H1 (cell line): ENCODE measurements around the gene SZT2. TPM values are rescaled to one million over a fixed set of nuclear protein-coding genes. Genes with fewer than 3 reads are reported as not detected.

Source experiments
- CTCF ChIA-PET: fragments of 300-600 bp; sonication (Branson Sonifier 250); formaldehyde crosslinking; loops from one replicate; lab custom pipeline; 2021; ENCODE audit not compliant: partially characterized antibody; lab: Charles Lee
- POLR2A ChIA-PET: fragments of 300-600 bp; sonication (Branson Sonifier 250); formaldehyde crosslinking; loops from one replicate; lab custom pipeline; 2021; ENCODE audit warnings: inconsistent platforms; ENCODE audit not compliant: partially characterized antibody; lab: Charles Lee
- DNase-seq, 2 experiments: peaks; one replicate each; pipeline versions ENCODE4 v3.0.0 to v3.0.0-alpha.2; 2010 to 2022; ENCODE audit warnings: low spot score in 2 of 2, low read depth in 1 of 2, mixed read lengths in 1 of 2
- FAIRE-seq: peaks from 2 replicates; lab custom pipeline; 2011; peaks lifted over from hg19 to GRCh38; lab: Jason Lieb, UNC
- H2AFZ ChIP-seq: 2 replicates; pipeline ENCODE4 v1.8.1; 2012; ENCODE audit warnings: low read length, inconsistent platforms
- H2AK5ac ChIP-seq: 2 replicates; pipeline ENCODE4 v1.6.1; 2013; ENCODE audit warnings: low read depth, low read length
- H2BK120ac ChIP-seq: replicated peaks from 2 replicates; pipeline ENCODE3; 2013; ENCODE audit warnings: low read depth, low read length, inconsistent platforms
- H2BK12ac ChIP-seq: 2 replicates; pipeline ENCODE4 v1.6.1; 2013; ENCODE audit warnings: low read depth, low read length
- H2BK15ac ChIP-seq: 2 replicates; pipeline ENCODE4 v1.6.1; 2013; ENCODE audit warnings: low read length
- H2BK20ac ChIP-seq: 2 replicates; pipeline ENCODE4 v1.6.1; 2013; ENCODE audit warnings: low read length
- H2BK5ac ChIP-seq: 2 replicates; pipeline ENCODE4 v1.6.1; 2013; ENCODE audit warnings: low read depth, low read length
- H3K14ac ChIP-seq: 2 replicates; pipeline ENCODE4 v1.6.1; 2013; ENCODE audit warnings: inconsistent platforms; ENCODE audit not compliant: insufficient read length
- H3K18ac ChIP-seq: 2 replicates; pipeline ENCODE4 v1.6.1; 2013; ENCODE audit warnings: low read length; ENCODE audit errors: extremely low read depth
- H3K23ac ChIP-seq: 2 replicates; pipeline ENCODE4 v1.6.1; 2013; ENCODE audit warnings: inconsistent platforms; ENCODE audit not compliant: insufficient read length
- H3K23me2 ChIP-seq: 2 replicates; pipeline ENCODE4 v1.6.1; 2013; ENCODE audit warnings: low read depth, low read length
- H3K27ac ChIP-seq: 2 replicates; pipeline ENCODE4 v1.6.1; 2011; ENCODE audit warnings: low read depth, low read length, inconsistent platforms
- H3K27me3 ChIP-seq, 4 experiments: replicated peaks in 1 of 4; 1 replicate in 1 of 4; 2 replicates in 3 of 4; pipeline versions ENCODE4 v1.6.1 to v1.8.1; 2011 to 2013; ENCODE audit warnings: low read length in 3 of 4, mild to moderate bottlenecking in 3 of 4, inconsistent platforms in 2 of 4, mixed read lengths in 2 of 4, moderate library complexity in 1 of 4; ENCODE audit not compliant: control insufficient read depth in 3 of 4, insufficient read depth in 3 of 4; ENCODE audit errors: extremely low read depth in 1 of 4
- H3K36me3 ChIP-seq, 4 experiments: 2 replicates each; pipeline versions ENCODE4 v1.6.1 to v1.8.1; 2011 to 2013; ENCODE audit warnings: mild to moderate bottlenecking in 4 of 4, low read length in 3 of 4, moderate library complexity in 2 of 4, control low read depth in 1 of 4, inconsistent platforms in 1 of 4; ENCODE audit not compliant: insufficient read depth in 4 of 4, control insufficient read depth in 2 of 4
- H3K4ac ChIP-seq: replicated peaks from 2 replicates; pipeline ENCODE3; 2013; ENCODE audit warnings: low read length, low read depth, mixed read lengths, inconsistent platforms; ENCODE audit not compliant: insufficient read length
- H3K4me1 ChIP-seq, 4 experiments: replicated peaks in 1 of 4; 1 replicate in 1 of 4; 2 replicates in 3 of 4; pipeline versions ENCODE4 v1.6.1 to v1.8.1; 2011 to 2013; ENCODE audit warnings: low read length in 3 of 4, inconsistent platforms in 2 of 4, mixed read lengths in 1 of 4; ENCODE audit not compliant: insufficient read depth in 4 of 4, control insufficient read depth in 3 of 4
- H3K4me2 ChIP-seq, 2 experiments: 2 replicates each; pipeline versions ENCODE4 v1.6.1 to v1.8.1; 2011 to 2013; ENCODE audit warnings: low read depth in 2 of 2, low read length in 2 of 2, control low read depth in 1 of 2, inconsistent platforms in 1 of 2, mild to moderate bottlenecking in 1 of 2; ENCODE audit not compliant: insufficient read depth in 1 of 2
- H3K4me3 ChIP-seq, 4 experiments: fragments of 200-600, 300-600 bp in 1 of 4; sonication (generic), shearing (Covaris generic), sonication (Bioruptor Twin) in 1 of 4; 2 replicates each; pipeline versions ENCODE4 v1.5.1 to v1.8.1; 2011 to 2016; ENCODE audit warnings: low read length in 4 of 4, low read depth in 3 of 4, control low read depth in 2 of 4, inconsistent platforms in 2 of 4, mild to moderate bottlenecking in 2 of 4, mixed read lengths in 1 of 4, moderate library complexity in 1 of 4; ENCODE audit not compliant: insufficient read depth in 2 of 4; ENCODE audit errors: extremely low read depth in 1 of 4
- H3K56ac ChIP-seq: replicated peaks from 2 replicates; pipeline ENCODE3; 2013; ENCODE audit warnings: low read depth, mild to moderate bottlenecking, mixed read lengths, low read length, inconsistent platforms; ENCODE audit not compliant: insufficient read length
- H3K79me1 ChIP-seq: 2 replicates; pipeline ENCODE4 v1.6.1; 2013; ENCODE audit warnings: low read depth, low read length, control low read depth
- H3K79me2 ChIP-seq, 2 experiments: 2 replicates each; pipeline versions ENCODE4 v1.6.1 to v1.8.1; 2012 to 2013; ENCODE audit warnings: low read length in 2 of 2, mild to moderate bottlenecking in 2 of 2, inconsistent platforms in 1 of 2; ENCODE audit not compliant: insufficient read depth in 2 of 2, control insufficient read depth in 1 of 2
- H3K9ac ChIP-seq, 4 experiments: replicated peaks in 1 of 4; 1 replicate in 1 of 4; 2 replicates in 3 of 4; pipeline versions ENCODE4 v1.6.1 to v1.8.1; 2011 to 2013; ENCODE audit warnings: low read depth in 3 of 4, low read length in 3 of 4, control low read depth in 2 of 4, mild to moderate bottlenecking in 2 of 4, moderate library complexity in 2 of 4, inconsistent platforms in 1 of 4; ENCODE audit errors: extremely low read depth in 1 of 4
- H3K9me3 ChIP-seq, 2 experiments: 2 replicates each; pipeline versions ENCODE4 v1.6.1 to v1.8.1; 2012 to 2013; ENCODE audit warnings: mild to moderate bottlenecking in 2 of 2, moderate library complexity in 2 of 2, control low read depth in 1 of 2, inconsistent platforms in 1 of 2, low read depth in 1 of 2, low read length in 1 of 2, mixed read lengths in 1 of 2; ENCODE audit not compliant: insufficient read depth in 2 of 2
- H4K20me1 ChIP-seq, 2 experiments: replicated peaks in 1 of 2; 2 replicates each; pipeline versions ENCODE3 to v1.8.1; 2011 to 2013; ENCODE audit warnings: inconsistent platforms in 2 of 2, low read length in 2 of 2, mild to moderate bottlenecking in 1 of 2; ENCODE audit not compliant: insufficient read depth in 2 of 2, control insufficient read depth in 1 of 2
- H4K5ac ChIP-seq: 2 replicates; pipeline ENCODE4 v1.6.1; 2013; ENCODE audit warnings: low read length, low read depth, mixed read lengths, inconsistent platforms; ENCODE audit not compliant: insufficient read length
- H4K8ac ChIP-seq: 2 replicates; pipeline ENCODE4 v1.8.0; 2013; ENCODE audit warnings: mild to moderate bottlenecking, moderate library complexity, low read length, inconsistent platforms; ENCODE audit not compliant: insufficient read depth; ENCODE audit errors: extremely low read depth
- H4K91ac ChIP-seq: replicated peaks from 2 replicates; pipeline ENCODE3; 2013; ENCODE audit warnings: low read length, mixed read lengths, inconsistent platforms; ENCODE audit not compliant: insufficient read length
- ASH2L ChIP-seq: fragments of 200-600, 300-600 bp; sonication (generic); IDR thresholded peaks from one replicate; pipeline ENCODE4 v1.7.1; 2017; ENCODE audit warnings: low read length
- BCL11A ChIP-seq, 2 experiments: IDR thresholded peaks; one replicate each; pipeline ENCODE4 v1.6.1; 2011; ENCODE audit warnings: low read depth in 2 of 2, low read length in 2 of 2, mild to moderate bottlenecking in 2 of 2
- CEBPB ChIP-seq: IDR thresholded peaks from 2 replicates; pipeline ENCODE4 v1.6.1; 2012; ENCODE audit warnings: low read depth, low read length
- EZH2 ChIP-seq: fragments of 200-600 bp; sonication (generic); IDR thresholded peaks from 2 replicates; pipeline ENCODE4 v1.7.1; 2012; ENCODE audit warnings: low read depth, mild to moderate bottlenecking, moderate library complexity, low read length, inconsistent platforms; ENCODE audit not compliant: severe bottlenecking
- HDAC2 ChIP-seq, 2 experiments: fragments of 300-600 bp in 1 of 2; sonication (generic) in 1 of 2; IDR thresholded peaks; 2 replicates each; pipeline ENCODE4 v1.6.1; 2011 to 2012; ENCODE audit warnings: low read depth in 2 of 2, low read length in 2 of 2, mild to moderate bottlenecking in 2 of 2, moderate library complexity in 2 of 2, borderline replicate concordance in 1 of 2, inconsistent platforms in 1 of 2
- JUND ChIP-seq: IDR thresholded peaks from 2 replicates; pipeline ENCODE4 v1.6.1; 2011; ENCODE audit warnings: mild to moderate bottlenecking, improper control_type of control experiment, low read length
- KDM5A ChIP-seq: fragments of 200-600 bp; IDR thresholded peaks from 2 replicates; pipeline ENCODE4 v1.7.1; 2012; ENCODE audit warnings: mild to moderate bottlenecking, low read length, inconsistent platforms, mixed read lengths
- MAFK ChIP-seq: IDR thresholded peaks from 2 replicates; pipeline ENCODE4 v1.6.1; 2012; ENCODE audit warnings: low read depth, mild to moderate bottlenecking, improper control_type of control experiment, low read length
- POU5F1 ChIP-seq: IDR thresholded peaks from 2 replicates; pipeline ENCODE4 v1.6.1; 2011; ENCODE audit warnings: low read depth, mild to moderate bottlenecking, low read length, moderate library complexity
- RBBP5 ChIP-seq: IDR thresholded peaks from 2 replicates; pipeline ENCODE4 v1.7.1; 2012; ENCODE audit warnings: low read depth, mild to moderate bottlenecking, inconsistent platforms, low read length, moderate library complexity, borderline replicate concordance
- SIN3A ChIP-seq, 2 experiments: IDR thresholded peaks in 1 of 2; conservative IDR thresholded peaks in 1 of 2; 2 replicates each; pipeline ENCODE4 v1.6.1; 2011 to 2012; ENCODE audit warnings: low read length in 2 of 2, improper control_type of control experiment in 1 of 2, low read depth in 1 of 2, mild to moderate bottlenecking in 1 of 2
- TBP ChIP-seq: IDR thresholded peaks from 2 replicates; pipeline ENCODE4 v1.6.1; 2011; ENCODE audit warnings: low read depth, low read length, improper control_type of control experiment
- TEAD4 ChIP-seq: IDR thresholded peaks from 2 replicates; pipeline ENCODE4 v1.6.1; 2012; ENCODE audit warnings: low read depth, low read length, inconsistent platforms, mixed read lengths
- YY1 ChIP-seq: IDR thresholded peaks from 2 replicates; pipeline ENCODE4 v1.6.1; 2011; ENCODE audit warnings: low read depth, mild to moderate bottlenecking, low read length
- WGBS, 2 experiments: shearing (Covaris generic) in 1 of 2; methylation state at CpG; one replicate each; pipeline versions ENCODE4 v1.1.6 to v1.1.7; 2013 to 2015; ENCODE audit warnings: low lambda C conversion rate in 2 of 2, mixed read lengths in 2 of 2, inconsistent platforms in 1 of 2, low coverage in 1 of 2, missing lambda C conversion rate in 1 of 2; ENCODE audit not compliant: insufficient replicate concordance in 2 of 2, insufficient coverage in 1 of 2, insufficient read length in 1 of 2; ENCODE audit errors: extremely low coverage in 1 of 2, missing lambda C conversion rate in 1 of 2; 5-methylcytosine and 5-hydroxymethylcytosine counted together
- polyA plus RNA-seq, 7 experiments: library from polyadenylated mRNA; depleted of rRNA in 3 of 7; stranded (reverse) in 5 of 7; unstranded in 2 of 7; fragments of >200 nt in 5 of 7; fragments of 200-250 nt in 2 of 7; gene quantifications; 1 replicate in 5 of 7; 2 replicates in 1 of 7; 4 replicates in 1 of 7; pipeline versions ENCODE4 v1.2.1 to v1.2.3, GENCODE V29; 2011 to 2013; ENCODE audit warnings: missing spikeins in 2 of 7, mixed read lengths in 2 of 7
- total RNA-seq: library from RNA; stranded (reverse); fragmentation: NEBNext Ultra II Directional; extraction: Animal tissue kit (Norgen Biotek cat#: 25700); gene quantifications from 2 replicates; pipeline ENCODE4 v1.2.1, GENCODE V29; 2021

SZT2 gene
- total and polyA plus RNA-seq, 2 of the 8 experiments (the other 6 are each of a cell fraction or from before 2014, with no cell fraction given) = 4.7 to 12.9 TPM

GRCh38 chr1:43381612-43382011, 8.1 kb upstream of the SZT2 start:
- Histone ChIP-seq H3K14ac (no peak overlapping the region), H2AFZ (no peak overlapping the region), H4K91ac (no peak overlapping the region), H3K4ac (no peak overlapping the region), H3K4me2 (no peak overlapping the region), H3K56ac (no peak overlapping the region), H2BK20ac (no peak overlapping the region), H3K18ac (no peak overlapping the region), H3K27me3 (no peaks in the 10 kb centered on the region), H3K4me3 (no peak overlapping the region), H2BK15ac (no peak overlapping the region), H2AK5ac (no peak overlapping the region), H3K4me1 (no peaks in the 10 kb centered on the region), H3K79me1 (no peaks in the 10 kb centered on the region), H3K27ac (no peak overlapping the region), H3K23ac (no peak overlapping the region), H2BK5ac (no peak overlapping the region), H2BK120ac (no peak overlapping the region), H3K23me2 (no peaks in the 10 kb centered on the region), H3K79me2 (no peaks in the 10 kb centered on the region), H3K9ac (no peak overlapping the region), H4K5ac (no peak overlapping the region), H3K9me3 (no peaks in the 10 kb centered on the region), H4K20me1 (no peaks in the 10 kb centered on the region), H4K8ac (no peak overlapping the region), H3K36me3 (peaks cover 5 to 37% (median 33%) of the 10 kb centered on the region in 4 experiments), H2BK12ac (no peak overlapping the region)
- ChIA-PET CTCF (interaction anchor here (0.6 to 3.8 kb wide), 11 partner anchors 9 to 155 kb away, joined by 3 to 15 read pairs (median 5); partner anchors contain the start of gene CDC20), POLR2A (interaction anchor here (0.7 to 1.5 kb wide), 4 partner anchors 9 to 23 kb away, joined by 3 to 9 read pairs (median 4); partner anchors contain the start of gene ELOVL1)
- WGBS, 2 experiments = 95% methylated on average over 3 of the region's 3 CpGs; no CpG with 5 or more reads in 1 of the 2 experiments
- no peak for TF ChIP-seq POU5F1
- TF ChIP-seq SIN3A (conservative IDR thresholded peaks at IDR 0.05 in 1 of 2, IDR thresholded peaks at IDR 0.05 in 1 of 2; ENCODE audit: low read depth in 1 of 2, low read length in 2 of 2) = no peak
- no peak for TF ChIP-seq TEAD4
- no peak for TF ChIP-seq RBBP5
- TF ChIP-seq ASH2L = no peak
- no peak for TF ChIP-seq EZH2
- TF ChIP-seq CEBPB = no peak
- TF ChIP-seq HDAC2 (IDR thresholded peaks at IDR 0.05; ENCODE audit: borderline replicate concordance in 1 of 2, low read depth in 2 of 2, low read length in 2 of 2) = no peak
- no peak for TF ChIP-seq KDM5A
- no peak for TF ChIP-seq BCL11A (IDR thresholded peaks at IDR 0.05; ENCODE audit: low read depth in 2 of 2, low read length in 2 of 2)
- TF ChIP-seq JUND = no peak
- no peak for TF ChIP-seq TBP
- TF ChIP-seq MAFK = no peak
- no peak for TF ChIP-seq YY1
- DNase-seq (no peak), FAIRE-seq (no peak)
